HG03097 (cell line): ENCODE data around the gene PCBP3.
"Not testable (repeated sequence)": the region's sequence is repeated elsewhere in the genome, so short reads cannot be mapped to it uniquely, and the experiment has no call there.

Experiments used
- ATAC-seq: cut with Tn5 transposase; IDR thresholded peaks from one replicate; pipeline ENCODE4 v1.9.1; 2021; ENCODE audit not compliant: unreplicated experiment, low FRiP score

The PCBP3 gene

DNA sequence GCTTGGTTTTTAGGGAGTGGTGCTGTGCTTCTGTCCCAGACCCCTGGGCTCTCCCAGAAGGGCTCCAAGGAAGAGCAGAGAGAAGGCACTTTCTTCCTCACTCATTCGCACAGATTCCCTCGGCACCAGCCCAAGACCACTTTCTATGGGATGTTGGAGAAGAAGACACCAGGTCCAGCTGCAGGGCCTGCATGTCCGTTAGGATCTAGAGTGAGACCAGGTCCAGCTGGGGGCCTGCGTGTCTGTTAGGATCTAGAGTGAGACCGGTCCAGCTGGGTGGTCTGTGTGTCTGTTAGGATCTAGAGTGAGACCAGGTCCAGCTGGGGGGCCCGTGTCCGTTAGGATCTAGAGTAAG, 30.9 kb upstream of the PCBP3 start:
- ATAC-seq, result not testable (repeated sequence)

DNA sequence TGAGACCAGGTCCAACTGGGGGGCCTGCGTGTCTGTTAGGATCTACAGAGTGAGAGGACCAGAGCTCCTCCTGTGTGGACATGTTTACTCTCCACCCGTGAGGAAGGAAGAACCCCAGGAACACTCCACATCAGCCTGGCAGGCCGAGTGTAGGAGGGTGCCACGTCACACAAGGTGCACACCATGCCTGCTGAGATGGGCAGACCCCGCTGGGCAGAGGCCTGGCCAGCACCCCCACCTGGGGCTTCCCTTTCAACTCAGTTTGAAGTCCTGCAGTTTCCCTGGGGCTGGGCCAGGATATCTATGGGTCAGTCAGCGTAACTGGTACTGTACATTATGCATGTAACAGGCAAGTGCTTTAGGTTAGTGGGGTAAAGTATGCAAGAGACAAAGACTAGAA, 30.1 kb upstream of the PCBP3 start:
- no peak for ATAC-seq

- ATAC-seq, result no peak
Observed at GRCh38 chr21:45613881-45614280, 29.6 kb upstream of the PCBP3 start.

DNA sequence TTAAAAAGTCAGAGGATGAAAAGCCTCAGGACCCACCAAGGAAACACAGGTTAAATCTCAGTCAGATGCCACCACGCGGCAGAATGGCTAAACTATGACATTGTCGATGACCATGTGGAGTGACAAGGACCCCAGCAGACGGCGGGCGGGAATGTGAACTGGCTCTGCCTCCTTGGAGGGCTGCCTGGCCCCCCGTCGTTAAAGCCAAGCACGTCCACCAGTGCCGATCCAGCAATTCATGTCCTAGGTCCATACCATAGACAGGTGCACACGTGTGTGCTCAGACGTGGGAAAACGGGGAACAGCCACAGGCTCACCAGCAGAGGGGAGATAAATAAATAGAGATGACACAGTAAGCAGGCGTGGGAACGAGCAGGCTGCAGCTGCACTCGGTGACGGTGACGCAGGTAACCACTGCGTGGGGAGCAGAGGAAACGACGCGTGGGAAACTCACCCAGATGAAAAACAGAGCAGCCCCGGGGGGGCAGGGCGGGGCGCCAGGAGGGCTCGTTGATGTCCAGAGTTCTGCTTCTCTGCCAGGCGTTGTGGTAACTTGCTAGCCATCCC, 28.3 kb upstream of the PCBP3 start:
- no peak for ATAC-seq

- ATAC-seq, result no peak
Observed at GRCh38 chr21:45617021-45617921, 26.3 kb upstream of the PCBP3 start.

DNA sequence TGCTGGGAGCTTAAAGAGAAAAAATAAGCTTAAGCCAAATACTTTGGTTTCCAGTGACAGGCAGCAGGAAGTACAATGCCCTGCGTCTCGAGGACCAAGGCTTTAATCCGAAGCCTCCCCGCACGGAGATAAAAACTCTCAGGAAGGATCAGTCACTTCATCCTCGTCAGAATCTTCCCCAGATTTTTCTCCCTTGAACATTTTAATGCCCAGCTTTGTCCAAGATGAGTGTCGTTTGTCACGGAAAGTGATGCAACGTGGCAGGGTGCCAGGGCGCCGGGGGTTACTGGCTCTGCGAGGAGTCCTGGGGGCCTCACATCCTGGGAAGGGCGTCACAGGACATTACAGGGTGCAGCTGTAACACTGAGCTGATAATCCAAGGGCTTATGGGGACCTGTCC, 25.2 kb upstream of the PCBP3 start:
- ATAC-seq, result no peak

DNA sequence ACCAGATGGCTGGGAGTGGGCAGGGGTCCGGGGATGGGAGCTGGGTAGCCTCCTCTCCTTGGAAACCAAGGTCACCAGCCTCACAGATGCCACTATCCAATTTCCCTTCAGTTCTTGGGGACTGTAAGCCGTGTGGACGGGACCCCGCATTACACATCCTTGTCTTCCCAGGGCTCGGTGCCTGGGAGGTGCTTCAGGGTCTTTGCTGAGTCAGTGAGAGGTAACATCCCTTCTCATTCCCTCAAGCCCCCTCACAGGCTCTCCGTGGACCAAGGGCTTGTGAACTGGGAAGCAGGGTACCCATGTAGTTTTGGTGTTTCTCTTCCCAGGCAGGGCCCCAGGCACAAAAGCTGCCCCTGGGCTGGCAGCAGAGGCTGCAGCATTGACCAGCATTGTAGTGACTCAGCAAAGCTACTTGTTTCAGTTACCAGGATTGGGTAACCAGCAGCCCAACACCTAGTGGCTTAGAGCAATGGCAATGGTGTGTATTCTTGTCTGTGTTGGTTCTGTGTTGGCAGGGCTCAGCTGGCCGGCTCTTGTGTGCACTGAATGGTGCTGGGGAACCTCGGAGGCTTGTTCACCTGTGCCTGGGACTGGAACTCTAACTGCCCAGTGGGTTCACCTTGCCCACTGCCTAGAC, 24.6 kb upstream of the PCBP3 start:
- ATAC-seq, result no peak

GRCh38 chr21:45620201-45620923, 23.2 kb upstream of the PCBP3 start:
- ATAC-seq, result no peak

GRCh38 chr21:45621435-45622331, 21.8 kb upstream of the PCBP3 start:
- not testable (repeated sequence) for ATAC-seq

- ATAC-seq, result no peak
Observed at GRCh38 chr21:45622416-45623097, 21.0 kb upstream of the PCBP3 start.

GRCh38 chr21:45623436-45623835, 20.1 kb upstream of the PCBP3 start:
- ATAC-seq, result no peak

DNA sequence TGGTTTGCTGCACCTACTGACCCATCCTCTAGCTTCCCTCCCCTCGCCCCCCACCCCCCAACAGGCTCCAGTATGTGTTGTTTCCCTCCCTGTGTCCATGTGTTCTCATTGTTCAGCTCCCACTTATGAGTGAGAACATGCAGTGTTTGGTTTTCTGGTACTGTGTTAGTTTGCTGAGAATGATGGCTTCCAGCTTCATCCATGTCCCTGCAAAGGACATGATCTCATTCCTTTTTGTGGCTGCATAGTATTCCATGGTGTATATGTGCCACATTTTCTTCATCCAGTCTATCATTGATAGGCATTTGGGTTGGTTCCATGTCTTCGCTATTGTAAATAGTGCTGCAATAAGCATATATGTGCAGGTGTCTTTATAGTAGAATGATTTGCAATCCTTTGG, 17.4 kb upstream of the PCBP3 start:
- ATAC-seq, result not testable (repeated sequence)

DNA sequence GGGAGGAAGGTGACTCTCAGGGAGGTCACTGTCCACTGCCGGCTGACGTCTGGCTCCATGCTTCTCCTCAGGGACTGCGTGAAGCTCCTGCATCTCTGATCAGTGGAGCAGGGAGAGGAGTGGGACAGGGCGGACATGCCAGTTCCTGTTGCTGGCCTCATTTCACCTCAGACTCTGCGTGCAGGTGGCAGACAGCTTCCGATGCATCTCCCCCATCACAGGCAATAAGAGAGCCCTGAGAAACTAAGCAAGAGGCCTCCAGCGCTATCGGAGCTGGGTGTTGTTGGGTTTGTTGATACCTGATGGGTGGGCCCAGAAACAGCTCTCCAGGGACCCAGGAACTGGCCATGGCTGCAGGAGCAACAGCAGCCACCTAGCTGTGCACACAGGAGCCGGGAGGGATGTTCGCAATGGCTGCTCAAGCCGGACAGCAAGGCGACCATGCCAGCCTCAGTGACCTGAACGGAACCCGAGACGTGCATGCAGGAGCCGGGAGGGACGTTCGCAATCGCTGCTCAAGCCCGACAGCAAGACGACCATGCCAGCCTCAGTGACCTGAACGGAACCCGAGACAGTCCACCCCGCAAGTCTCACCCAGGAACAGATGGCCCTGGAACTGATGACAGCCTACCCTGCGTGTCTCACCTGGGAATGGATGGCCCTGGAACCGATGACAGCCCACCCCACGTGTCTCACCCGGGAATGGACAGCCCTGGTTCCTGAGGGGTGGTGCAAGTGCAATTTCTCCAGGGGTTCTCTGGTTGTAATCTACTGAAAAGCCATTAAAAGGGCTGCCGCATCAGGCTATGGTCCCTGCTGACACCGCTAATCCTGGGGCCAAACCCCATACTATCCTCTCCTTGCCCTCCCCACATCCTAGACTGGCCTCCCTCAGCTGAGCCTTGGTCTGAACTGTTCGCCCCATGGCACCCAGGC, 14.2 kb upstream of the PCBP3 start:
- ATAC-seq, result no peak

- no peak for ATAC-seq
Observed at GRCh38 chr21:45630066-45630694, 13.3 kb upstream of the PCBP3 start.

DNA sequence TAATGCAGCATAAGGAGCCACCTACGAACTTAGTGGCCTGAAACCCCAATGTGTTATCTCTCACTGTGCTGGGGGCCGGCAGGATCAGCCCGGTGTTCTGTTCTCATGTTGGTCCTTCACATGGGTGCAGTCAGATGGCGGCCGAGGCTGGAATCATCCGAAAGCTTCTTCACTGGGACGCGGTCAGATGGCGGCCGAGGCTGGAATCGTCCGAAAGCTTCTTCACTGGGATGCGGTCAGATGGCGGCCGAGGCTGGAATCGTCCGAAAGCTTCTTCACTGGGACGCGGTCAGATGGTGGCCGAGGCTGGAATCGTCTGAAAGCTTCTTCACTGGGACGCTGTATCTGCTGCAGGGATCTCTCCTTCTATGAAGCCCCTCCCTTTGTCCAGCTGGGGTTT, 12.6 kb upstream of the PCBP3 start:
- no peak for ATAC-seq

DNA sequence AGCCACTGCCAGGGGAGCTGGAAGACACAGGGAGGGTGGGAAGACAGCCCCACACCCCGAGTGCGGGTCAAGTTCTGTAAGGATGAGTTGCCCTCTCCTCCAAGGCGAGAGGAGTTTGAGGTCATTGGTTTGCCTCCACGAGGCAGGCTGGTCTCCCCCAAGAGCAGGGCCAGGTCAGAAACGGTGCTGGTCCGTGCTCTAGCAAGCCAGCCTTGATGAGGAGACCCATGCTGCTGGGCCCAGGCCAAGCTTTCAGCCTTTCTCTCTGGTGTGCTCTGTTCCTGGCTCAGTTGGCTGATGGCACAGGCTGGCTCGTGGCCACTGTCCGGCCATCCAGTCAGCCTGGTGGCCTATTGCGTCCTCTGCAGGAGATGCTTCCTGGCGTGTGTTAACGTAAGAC, 12.0 kb upstream of the PCBP3 start:
- ATAC-seq, result no peak

DNA sequence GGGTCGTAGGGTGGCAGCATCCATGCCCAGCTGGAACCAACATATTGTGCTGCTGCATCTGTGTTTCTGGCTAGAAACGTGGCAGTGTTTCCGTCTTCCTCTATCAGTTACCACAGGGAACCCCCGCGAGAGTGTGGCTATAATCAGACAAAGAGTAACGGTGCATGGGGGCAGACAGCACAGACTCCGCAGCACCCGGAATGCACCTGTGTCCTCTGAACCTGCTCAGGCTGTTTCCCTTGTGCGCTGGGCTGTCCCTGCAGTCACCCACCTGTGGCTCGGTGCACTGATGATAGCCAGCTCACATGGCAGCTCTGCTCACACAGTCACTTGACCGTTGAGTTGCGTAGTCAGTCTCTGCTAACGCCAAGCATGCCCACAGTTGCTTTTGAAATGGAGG, 11.4 kb upstream of the PCBP3 start:
- ATAC-seq, result no peak

DNA sequence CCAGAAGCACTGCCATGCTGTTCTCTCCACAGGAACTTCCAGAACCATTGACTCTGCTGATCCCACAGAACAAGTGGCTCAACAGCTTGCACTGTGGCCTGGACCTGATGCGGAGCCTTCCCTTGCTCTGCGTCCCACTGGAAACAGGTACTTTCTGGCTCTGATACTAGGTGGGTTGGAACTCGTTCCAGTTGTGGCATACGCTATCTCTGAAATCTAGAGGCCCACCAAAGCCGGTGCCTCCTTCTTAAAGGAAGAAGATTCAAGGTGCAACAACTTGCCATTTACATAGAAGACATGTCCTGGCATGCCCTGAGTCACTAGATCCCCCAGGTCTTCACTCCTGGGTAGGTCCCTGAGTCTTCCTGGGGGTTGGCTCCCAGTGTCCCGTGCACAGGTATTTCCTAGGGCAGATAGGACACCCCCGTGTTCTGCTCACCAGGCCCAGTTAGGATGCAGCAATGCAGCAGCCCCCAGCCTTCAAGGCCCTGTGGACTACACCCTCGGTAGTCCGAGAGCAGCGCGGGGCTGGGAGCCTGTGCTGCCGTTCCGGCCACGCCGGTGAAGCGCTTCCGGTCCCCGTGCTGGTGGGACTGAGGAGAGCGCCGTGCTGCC, 10.8 kb upstream of the PCBP3 start:
- no peak for ATAC-seq
